HG02588 (cell line): ENCODE data around the gene NRIP1.
"Not testable (repeated sequence)": the region's sequence is repeated elsewhere in the genome, so short reads cannot be mapped to it uniquely, and the experiment has no call there.

Source experiments
- ATAC-seq: cut with Tn5 transposase; IDR thresholded peaks from one replicate; pipeline ENCODE4 v1.9.1; 2021; ENCODE audit warnings: mild to moderate bottlenecking, moderate library complexity; ENCODE audit not compliant: unreplicated experiment

The NRIP1 gene

DNA sequence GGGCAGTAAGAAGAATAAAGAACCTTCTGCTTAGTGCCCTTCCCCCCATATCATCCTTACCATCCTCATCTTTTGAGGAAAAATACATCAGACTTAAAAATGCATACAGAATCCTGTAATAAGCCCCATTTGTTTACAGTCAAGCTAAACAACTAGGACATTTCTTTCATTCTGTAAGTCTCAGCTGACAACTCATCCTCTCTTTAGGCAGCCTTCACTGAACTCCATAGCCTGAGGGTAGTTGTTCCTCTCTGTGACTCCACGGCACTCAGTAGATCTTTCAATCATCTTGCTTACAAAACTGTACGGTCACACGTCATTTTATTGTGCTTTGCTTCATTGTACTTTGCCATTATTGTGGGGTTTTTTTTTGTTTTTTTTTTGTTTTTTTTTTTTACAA, 82.5 kb downstream of the NRIP1 start:
- no peak for ATAC-seq

DNA sequence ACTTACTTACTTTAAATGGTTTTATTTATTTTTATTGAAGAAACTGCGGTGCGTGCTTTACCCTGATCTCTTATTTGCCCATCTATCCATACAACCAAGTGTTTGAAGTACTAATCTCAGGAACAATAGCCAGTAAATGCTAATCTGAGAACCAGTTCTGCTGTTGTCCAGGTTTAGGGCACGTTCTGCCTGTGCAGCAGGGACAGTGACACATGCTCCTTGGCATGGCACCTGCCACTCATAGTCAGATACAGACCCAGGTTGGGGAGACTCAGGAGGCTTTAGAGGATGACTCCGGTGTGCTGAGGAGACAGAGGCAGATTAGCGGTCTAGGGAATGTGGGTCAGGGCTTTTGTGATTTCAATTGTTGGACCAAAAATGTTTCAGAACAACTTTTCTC, 83.6 kb downstream of the NRIP1 start:
- no peak for ATAC-seq

DNA sequence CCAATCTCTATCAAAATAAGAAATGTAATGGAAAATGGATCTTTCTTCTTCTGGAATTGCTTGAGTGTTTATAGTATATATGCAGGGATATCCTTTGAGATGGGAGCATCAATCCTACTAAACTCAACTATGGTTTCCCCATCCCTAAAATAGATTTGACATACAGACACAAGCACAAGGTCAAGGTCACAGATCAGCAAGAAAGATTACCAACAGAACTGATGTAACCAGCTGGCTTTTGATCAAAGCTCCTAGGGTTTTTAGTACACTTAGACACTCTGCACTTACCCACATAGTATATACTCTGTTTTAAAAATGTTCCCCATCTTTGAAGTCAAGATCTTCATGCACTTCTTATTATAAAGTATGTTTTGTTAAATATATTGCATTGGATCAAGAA, 85.5 kb downstream of the NRIP1 start:
- ATAC-seq: no peak

GRCh38 chr21:14977814-14978213, 87.0 kb downstream of the NRIP1 start:
- no peak for ATAC-seq

DNA sequence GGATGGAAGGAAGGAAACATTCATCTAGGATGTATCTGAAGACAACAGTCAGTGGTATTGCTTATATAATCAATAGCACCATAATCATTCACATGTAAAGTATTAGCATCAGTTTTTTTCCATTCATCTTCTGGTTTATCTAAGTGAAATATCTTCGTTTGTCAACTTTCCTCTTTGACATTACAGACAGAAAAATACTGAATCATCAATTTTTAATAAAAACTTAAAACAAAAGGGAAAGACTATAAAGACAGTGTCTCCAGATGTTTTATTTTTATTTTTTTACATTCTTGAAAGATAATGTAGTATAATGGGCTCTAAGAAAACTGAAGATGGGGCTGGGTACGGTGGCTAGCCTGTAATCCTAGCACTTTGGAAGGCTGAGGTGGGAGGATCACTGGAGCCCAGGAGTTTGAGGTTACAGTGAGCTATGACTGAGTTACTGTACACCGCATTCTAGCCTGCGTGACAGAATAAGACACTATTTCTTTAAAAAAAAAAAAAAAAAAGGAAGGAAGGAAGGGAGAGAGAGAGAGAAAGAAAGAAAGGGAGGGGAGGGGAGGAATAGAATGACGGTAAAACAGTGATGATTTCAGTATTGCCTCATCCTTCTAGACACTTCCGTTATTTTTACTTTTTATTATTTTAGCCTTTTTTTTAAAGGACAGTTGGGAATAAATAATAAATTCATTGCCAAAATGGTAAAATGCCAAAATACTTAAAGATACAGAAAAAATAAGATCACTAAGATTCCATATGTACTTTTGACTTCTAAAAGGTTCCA, 89.5 kb downstream of the NRIP1 start:
- ATAC-seq: no peak

DNA sequence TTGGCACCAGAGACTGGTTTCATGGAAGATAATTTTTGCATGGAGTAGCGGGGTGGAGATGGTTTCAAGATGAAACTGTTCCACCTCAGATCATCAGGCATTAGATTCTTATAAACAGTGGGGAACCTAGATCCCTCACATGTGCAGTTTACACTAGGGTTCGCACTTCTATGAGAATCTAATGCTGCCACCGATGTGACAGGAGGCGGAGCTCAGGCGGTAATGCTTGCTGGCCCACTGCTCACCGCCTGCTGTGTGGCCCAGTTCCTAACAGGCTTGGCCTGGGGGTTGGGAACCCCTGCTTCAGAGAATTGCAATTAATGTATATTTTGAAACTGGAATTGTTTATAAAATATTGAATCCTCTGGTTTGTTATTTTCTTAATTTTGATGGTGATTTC, 92.1 kb downstream of the NRIP1 start:
- ATAC-seq: no peak

DNA sequence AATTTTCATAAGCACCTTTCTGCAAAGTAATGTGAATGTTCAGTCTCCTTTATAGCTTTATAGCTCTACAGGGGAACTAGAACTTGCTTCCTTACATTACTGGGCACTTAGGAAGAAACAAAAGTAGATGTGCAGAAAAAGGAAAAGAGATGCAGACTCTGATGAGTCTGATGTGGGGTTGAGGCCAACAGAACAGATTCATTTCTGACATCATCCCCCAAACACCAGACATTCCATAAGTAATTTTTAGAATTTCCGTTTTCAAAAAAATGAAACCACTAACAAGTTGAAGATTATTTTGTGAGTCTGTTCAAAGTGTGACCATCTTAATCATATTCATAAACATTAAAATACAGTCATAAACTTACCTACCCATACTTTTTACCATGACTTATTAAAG, 96.0 kb downstream of the NRIP1 start:
- ATAC-seq: no peak

DNA sequence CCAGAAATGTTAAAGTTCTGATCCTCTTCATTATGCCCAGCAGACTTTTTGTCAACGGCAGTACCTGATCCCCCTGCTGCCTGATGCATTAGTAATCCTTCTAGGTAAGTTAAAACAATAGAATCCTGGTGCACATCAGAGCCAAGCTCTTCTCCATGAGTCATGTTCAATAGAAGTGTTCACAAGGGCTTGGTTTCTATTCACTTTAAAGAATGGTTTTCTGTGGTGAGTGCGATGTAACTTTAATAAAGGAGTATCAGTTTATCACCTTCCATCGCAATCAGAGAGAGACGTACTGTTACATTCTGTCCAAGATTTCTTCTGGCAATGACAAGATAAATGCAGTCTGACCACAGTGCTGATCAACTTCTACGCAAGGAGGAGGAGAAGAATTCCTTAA, 96.8 kb downstream of the NRIP1 start:
- ATAC-seq: no peak

GRCh38 chr21:14964621-14965020, 100.2 kb downstream of the NRIP1 start:
- no peak for ATAC-seq

DNA sequence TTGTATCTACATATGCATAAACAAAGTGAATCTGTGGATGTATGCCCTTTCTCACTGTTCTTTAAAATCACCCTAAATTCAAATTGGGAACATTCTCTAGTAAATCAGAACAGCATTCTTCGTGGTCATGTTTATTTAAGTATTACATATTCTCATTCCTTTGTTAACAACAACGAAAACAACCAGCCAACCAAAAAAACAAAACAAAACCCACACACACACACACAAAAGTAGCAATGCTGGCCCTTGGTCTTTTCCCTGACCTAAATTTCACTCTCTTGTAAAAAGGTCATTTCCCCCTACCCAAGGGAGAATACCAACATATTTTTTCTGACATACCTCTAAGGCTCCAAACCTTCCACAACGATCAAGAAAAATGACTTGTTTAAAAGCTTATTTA, 102.6 kb downstream of the NRIP1 start:
- ATAC-seq: no peak

GRCh38 chr21:14961502-14961901, 103.3 kb downstream of the NRIP1 start:
- ATAC-seq: no peak

- ATAC-seq: no peak
Measured at GRCh38 chr21:14959343-14959742, 105.5 kb downstream of the NRIP1 start.

GRCh38 chr21:14957836-14958235, 107.0 kb downstream of the NRIP1 start:
- ATAC-seq: no peak

- no peak for ATAC-seq
Measured at GRCh38 chr21:14956807-14957206, 108.0 kb downstream of the NRIP1 start.

DNA sequence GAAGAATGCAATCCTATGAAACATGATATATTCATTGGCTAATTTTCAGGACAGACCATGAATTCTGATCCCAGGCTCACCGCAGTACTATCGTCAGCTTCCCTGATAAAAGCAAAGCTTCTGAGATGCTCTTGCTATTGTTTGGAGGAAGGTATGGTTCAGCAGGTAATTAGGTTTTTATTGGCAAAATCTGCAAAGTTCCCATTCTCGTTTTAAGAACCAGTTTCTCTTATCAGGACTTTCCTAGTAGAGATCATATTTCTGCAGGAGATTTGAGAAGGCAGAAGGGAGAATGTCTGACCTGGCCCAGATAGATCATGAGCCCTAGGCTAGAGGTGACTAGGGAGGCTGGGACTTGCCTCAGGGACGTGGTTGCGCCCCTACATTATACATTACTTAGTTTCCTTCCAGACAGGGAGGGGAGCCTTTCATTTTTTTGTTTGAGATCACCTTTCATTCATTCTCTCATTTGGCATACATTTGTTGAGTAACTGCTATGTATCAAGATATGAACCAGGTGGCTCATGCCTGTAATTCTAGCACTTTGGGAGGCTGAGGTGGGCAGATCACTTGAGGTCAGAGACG, 108.8 kb downstream of the NRIP1 start:
- ATAC-seq: no peak

DNA sequence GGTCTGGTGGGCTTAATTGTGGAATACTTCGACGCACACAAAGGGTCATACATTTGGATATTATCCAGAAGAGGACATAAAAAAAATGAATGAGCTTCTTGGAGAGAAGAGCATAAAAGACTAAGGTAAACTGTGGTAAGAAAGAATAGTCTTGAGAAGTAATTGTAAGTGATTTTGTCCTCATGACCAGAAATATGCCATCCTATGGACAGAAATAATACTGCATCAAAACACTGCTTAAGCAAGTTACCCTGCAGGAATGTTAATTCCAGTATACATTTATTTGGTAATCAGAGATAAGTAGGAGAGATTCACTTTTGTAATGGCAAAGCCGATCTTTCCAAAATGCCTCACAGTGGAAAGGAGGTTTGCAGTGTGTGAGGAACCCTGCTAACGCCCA, 111.9 kb downstream of the NRIP1 start:
- ATAC-seq: no peak

GRCh38 chr21:14949603-14950002, 115.2 kb downstream of the NRIP1 start:
- ATAC-seq: no peak

- ATAC-seq: no peak
Measured at GRCh38 chr21:14947613-14948160, 117.1 kb downstream of the NRIP1 start.

DNA sequence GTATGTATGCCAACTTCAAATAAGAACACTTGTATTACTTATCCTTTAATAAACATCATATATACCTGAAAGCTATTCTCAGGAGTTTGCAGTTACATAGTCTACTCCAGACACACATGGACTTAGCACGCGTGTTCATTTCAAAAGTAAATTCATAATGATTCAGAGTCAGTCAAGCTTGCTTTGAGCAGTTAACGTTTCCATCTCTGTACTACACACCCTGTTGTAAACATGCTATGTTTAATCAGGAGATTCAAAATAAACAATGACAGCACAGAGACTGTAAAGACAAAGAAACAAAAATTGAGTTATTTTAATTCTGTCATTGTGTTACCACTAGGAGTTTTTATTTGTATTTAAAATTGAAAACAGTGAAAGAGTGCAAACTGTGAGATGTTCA, 119.6 kb downstream of the NRIP1 start:
- ATAC-seq: no peak

GRCh38 chr21:14943616-14944015, 121.2 kb downstream of the NRIP1 start:
- no peak for ATAC-seq

- no peak for ATAC-seq
Measured at GRCh38 chr21:14942801-14943490, 121.9 kb downstream of the NRIP1 start.

GRCh38 chr21:14927324-14927723, 137.5 kb downstream of the NRIP1 start:
- ATAC-seq: not testable (repeated sequence)
